Ascending aorta (tissue), 2 donors: ENCODE data around the gene DCTPP1. TPM values are rescaled to one million over a fixed set of nuclear protein-coding genes. Genes with fewer than 3 reads are reported as not detected.

Source experiments
- DNase-seq, 2 donors: peaks; one replicate each; pipeline ENCODE4 v3.0.0-alpha.2; 2019; ENCODE audit warnings: low spot score in 2 of 2
- H3K27ac ChIP-seq, 2 donors: fragments of 200-600 bp; sonication (generic); one replicate each; pipeline ENCODE4 v1.5.1; 2016 to 2017; ENCODE audit warnings: mild to moderate bottlenecking in 1 of 2
- H3K27me3 ChIP-seq: fragments of 200-600 bp; sonication (generic); one replicate; pipeline ENCODE4 v1.5.1; 2017
- H3K36me3 ChIP-seq, 2 donors: fragments of 200-600 bp; sonication (generic); one replicate each; pipeline ENCODE4 v1.5.1; 2016
- H3K4me1 ChIP-seq, 2 donors: fragments of 200-600 bp; sonication (generic); one replicate each; pipeline ENCODE4 v1.5.1; 2016 to 2017; ENCODE audit warnings: mild to moderate bottlenecking in 1 of 2
- H3K4me3 ChIP-seq, 2 donors: fragments of 200-600 bp; sonication (generic); one replicate each; pipeline ENCODE4 v1.5.1; 2016 to 2017; ENCODE audit warnings: mild to moderate bottlenecking in 1 of 2
- H3K9me3 ChIP-seq, 2 donors: fragments of 200-600 bp; sonication (generic); one replicate each; pipeline ENCODE4 v1.5.1; 2016
- intact Hi-C: fragments of 100-400 bp; cut with DNase I; formaldehyde crosslinking; loops from one replicate; pipeline ENCODE4 v1.15.1; 2023
- total RNA-seq: library from RNA; depleted of rRNA; stranded (reverse); fragments of >200 nt; gene quantifications from one replicate; pipeline ENCODE4 v1.1.0, GENCODE V29; 2016
- TF ChIP-seq, protein P1 (sequence below), 3 experiments: fragments of 200-600 bp in 2 of 3; fragments of 450-650 bp in 1 of 3; sonication (generic) in 2 of 3; IDR thresholded peaks; one replicate each; pipeline ENCODE4 v1.5.1; 2016 to 2019; ENCODE audit warnings: antibody characterized with exemption in 3 of 3, mild to moderate bottlenecking in 1 of 3, moderate library complexity in 1 of 3

Gene DCTPP1
- total RNA-seq, 1 donor from 2014 or later: 7.2 TPM

DNA sequence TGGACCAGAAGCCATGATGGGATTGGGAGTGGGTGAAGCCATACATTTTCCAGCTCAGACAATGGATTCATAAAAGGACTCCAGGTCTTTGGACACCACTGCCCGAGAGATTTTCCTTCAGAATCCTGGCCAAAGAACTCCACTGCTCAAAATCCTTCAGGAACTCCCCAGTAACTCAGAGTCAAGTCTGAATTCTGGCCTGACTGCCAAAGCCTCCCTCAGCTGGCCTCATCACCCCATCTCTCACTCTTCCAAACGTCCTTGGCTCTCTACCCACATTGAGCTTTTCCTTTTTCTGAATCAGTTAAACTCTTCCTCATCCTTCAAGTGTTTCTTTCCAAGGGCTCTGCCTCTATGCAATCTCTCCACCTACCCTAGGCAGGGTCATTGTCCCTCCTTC is 46.3 kb downstream of the DCTPP1 start:
- peaks cover 5 to 6% of the 10 kb centered on the region in 2 donors for H3K4me1 ChIP-seq
- TF ChIP-seq, protein P1, sequence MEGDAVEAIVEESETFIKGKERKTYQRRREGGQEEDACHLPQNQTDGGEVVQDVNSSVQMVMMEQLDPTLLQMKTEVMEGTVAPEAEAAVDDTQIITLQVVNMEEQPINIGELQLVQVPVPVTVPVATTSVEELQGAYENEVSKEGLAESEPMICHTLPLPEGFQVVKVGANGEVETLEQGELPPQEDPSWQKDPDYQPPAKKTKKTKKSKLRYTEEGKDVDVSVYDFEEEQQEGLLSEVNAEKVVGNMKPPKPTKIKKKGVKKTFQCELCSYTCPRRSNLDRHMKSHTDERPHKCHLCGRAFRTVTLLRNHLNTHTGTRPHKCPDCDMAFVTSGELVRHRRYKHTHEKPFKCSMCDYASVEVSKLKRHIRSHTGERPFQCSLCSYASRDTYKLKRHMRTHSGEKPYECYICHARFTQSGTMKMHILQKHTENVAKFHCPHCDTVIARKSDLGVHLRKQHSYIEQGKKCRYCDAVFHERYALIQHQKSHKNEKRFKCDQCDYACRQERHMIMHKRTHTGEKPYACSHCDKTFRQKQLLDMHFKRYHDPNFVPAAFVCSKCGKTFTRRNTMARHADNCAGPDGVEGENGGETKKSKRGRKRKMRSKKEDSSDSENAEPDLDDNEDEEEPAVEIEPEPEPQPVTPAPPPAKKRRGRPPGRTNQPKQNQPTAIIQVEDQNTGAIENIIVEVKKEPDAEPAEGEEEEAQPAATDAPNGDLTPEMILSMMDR (IDR thresholded peaks at IDR 0.05): no peak
- H3K36me3 ChIP-seq: no peaks in the 10 kb centered on the region
- H3K27me3 ChIP-seq: no peaks in the 10 kb centered on the region
- no peak overlapping the region for H3K4me3 ChIP-seq
- no peak overlapping the region for H3K27ac ChIP-seq
- intact Hi-C loops: loop anchor here (2.0 kb wide), 1 partner anchor 21 kb away; no protein-coding TSS in a partner anchor
- no peaks in the 10 kb centered on the region for H3K9me3 ChIP-seq
- DNase-seq: no peak

DNA sequence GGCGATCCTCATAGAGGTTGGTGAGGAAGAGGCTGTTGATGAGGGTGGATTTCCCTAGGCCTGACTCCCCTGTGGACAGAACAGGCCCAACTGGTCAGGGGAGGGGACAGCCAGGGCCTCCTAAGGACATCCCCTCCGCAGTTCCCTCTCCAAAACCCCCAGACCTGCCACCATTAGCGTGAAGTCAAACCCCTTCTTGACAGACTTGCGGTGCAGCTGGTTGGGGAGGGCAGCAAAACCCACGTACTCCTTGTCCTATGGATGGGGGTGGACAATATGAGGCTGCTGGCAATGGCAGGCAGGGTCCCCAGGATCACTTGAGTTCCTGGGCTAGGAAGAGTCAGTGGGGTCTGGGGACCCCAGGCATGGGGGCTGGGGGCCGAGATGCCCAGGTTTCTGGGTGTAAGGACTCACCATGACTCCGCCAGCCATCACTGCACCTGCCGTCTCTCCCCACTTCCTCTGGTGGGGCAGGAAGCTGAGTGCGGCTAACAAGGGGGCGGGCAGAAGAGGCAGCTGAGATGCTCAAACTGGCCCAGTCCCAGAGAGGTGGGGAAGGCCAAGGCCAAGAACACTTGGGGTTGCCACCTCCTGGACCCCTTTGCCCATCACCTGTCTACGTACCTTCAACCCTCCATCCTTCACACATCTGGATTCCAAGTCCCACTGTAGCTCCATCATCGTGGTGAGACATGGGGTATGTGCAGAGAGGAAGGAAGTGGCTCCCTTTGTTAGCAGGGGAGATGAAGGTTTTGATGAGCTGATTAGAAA is 47.5 kb downstream of the DCTPP1 start, which contains the start of gene SEPTIN1:
Gene SEPTIN1, minus strand, starts transcription at position 451 of the 771 bp plus-strand sequence. Its CDS starts 19 bp downstream, at position 432.
- Histone ChIP-seq H3K36me3 (no peaks in the 10 kb centered on the region), H3K27me3 (no peaks in the 10 kb centered on the region), H3K27ac (no peak within 1 kb of the TSS), H3K9me3 (no peaks in the 10 kb centered on the region), H3K4me3 (no peak within 1 kb of the TSS), H3K4me1 (peaks cover 6 to 8% of the 10 kb centered on the region in 2 donors)
- TF ChIP-seq, protein P1 (IDR thresholded peaks at IDR 0.05): no peak
- no peak for DNase-seq
- intact Hi-C loops: loop anchor here (2.0 kb wide), 1 partner anchor 19 kb away; no protein-coding TSS in a partner anchor

DNA sequence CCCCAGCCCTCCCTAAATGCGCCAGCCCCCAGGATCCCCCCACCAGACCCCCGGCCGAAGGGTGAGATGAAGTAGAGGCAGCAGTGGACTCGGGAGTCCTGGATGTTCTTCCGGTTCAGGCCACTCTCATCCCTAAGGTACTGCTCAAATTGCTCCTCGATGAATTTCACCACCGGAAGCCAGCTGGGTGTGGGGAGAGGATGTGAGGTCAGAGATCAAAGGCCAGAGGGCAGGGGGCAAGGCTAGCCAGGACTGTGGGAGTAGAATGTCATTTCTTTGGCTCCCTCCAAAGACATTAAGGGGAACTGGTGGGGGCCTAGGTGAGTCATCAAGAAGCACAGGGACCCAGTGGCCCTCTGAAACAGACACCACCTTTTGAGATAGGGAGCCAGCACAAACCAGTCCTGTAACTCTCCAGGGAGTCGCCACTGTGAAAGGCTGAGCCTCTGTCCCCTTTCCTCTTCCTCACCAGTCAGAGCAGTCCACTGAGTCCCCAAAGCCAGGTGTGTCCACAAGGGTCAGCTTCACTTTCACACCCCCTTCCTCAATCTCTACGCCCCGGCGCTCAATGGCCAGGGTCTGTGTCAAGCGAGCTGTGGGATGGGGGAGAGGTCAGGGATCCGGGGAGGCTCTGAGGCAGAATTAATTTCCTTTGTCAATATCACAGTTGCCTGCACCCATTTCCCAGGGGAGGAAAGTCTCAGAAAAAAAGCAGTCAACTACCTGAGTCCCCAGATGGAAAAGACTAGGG is 48.4 kb downstream of the DCTPP1 start:
- no peaks in the 10 kb centered on the region for H3K9me3 ChIP-seq
- no peak overlapping the region for H3K27ac ChIP-seq
- intact Hi-C loops: loop anchor here (2.0 kb wide), 1 partner anchor 19 kb away; no protein-coding TSS in a partner anchor
- no peaks in the 10 kb centered on the region for H3K36me3 ChIP-seq
- DNase-seq: no peak
- H3K4me3 ChIP-seq: no peak overlapping the region
- no peaks in the 10 kb centered on the region for H3K27me3 ChIP-seq
- peaks cover 8 to 9% of the 10 kb centered on the region in 2 donors for H3K4me1 ChIP-seq
- TF ChIP-seq, protein P1 (IDR thresholded peaks at IDR 0.05): no peak

DNA sequence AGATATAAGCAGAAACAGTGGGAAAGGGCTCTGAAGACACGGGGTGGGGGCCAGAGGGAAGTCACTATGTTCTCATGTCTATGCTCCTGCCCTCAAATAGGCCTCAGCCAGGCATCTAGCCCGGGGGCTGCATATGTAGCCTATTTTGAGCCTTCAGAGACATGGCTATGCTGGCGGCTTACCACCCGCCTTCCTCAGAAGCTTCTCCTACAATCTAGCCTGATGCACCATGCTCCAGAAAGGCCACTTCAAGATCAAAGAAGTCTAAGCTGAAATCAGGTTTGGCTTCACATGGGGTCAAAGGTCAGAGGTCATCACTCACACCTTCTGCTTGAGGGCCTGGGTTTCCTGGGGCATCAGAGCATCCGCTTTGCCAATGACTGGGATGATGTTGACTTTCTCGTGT is 49.0 kb downstream of the DCTPP1 start:
- Histone ChIP-seq H3K4me3 (no peak overlapping the region), H3K36me3 (no peaks in the 10 kb centered on the region), H3K27me3 (no peaks in the 10 kb centered on the region), H3K9me3 (no peaks in the 10 kb centered on the region), H3K27ac (no peak overlapping the region), H3K4me1 (peaks cover 8 to 9% of the 10 kb centered on the region in 2 donors)
- TF ChIP-seq, protein P1 (IDR thresholded peaks at IDR 0.05): no peak
- no peak for DNase-seq
- intact Hi-C loops: no loop called here

DNA sequence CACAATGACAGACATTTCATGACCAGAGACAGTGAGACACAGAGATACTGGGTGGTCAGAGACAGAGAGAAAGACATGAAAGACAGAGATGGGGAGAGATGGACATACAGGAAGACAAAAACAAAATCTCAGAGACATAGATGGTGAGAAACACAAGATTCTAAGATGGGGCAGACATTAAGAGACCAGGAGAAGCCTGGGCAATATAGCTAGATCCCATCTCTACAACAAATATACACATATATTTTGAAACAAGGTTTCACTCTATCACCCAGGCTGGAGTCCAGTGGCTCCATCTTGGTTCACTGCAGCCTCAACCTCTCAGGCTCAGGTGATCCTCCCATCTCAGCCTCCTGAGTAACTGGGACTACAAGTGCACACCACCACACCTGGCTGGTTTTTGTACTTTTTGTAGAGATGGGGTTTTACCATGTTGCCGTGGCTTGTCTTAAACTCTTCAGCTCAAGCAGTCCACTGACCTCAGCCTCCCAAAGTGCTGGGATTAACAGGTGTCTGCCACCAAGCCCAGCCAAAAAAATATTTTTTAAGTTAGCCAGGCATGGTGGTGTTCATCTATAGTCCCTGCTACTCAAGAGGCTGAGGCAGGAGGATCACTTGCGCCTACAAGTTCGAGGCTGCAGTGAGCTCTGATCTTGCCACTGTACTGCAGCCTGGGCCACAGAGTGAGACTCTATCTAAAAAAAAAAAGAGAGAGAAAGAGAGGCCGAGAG is 49.6 kb downstream of the DCTPP1 start:
- Histone ChIP-seq H3K4me3 (no peak overlapping the region), H3K27me3 (no peaks in the 10 kb centered on the region), H3K9me3 (no peaks in the 10 kb centered on the region), H3K4me1 (peaks cover 8 to 9% of the 10 kb centered on the region in 2 donors), H3K27ac (no peak overlapping the region), H3K36me3 (no peaks in the 10 kb centered on the region)
- intact Hi-C loops: no loop called here
- no peak for DNase-seq
- TF ChIP-seq, protein P1 (IDR thresholded peaks at IDR 0.05): no peak
